GM13977 (cell line): ENCODE results near the gene PID1.

Experiments
- DNase-seq: peaks from one replicate; pipeline ENCODE4 v3.0.0; 2012; ENCODE audit warnings: low spot score
- in situ Hi-C: fragments of 300-500 bp; cut with MboI; formaldehyde crosslinking; loops from one replicate; pipeline ENCODE4 v1.12.0; 2022; ENCODE audit warnings: low sequenced_read_pairs, low pct_unique_long_range_greater_than_20kb, mixed read lengths, inconsistent platforms; ENCODE audit not compliant: unreplicated experiment
- TF ChIP-seq, protein P1 (sequence below): IDR thresholded peaks from 2 replicates; pipeline ENCODE4 v1.5.1; 2012; ENCODE audit warnings: mild to moderate bottlenecking, control low read depth; ENCODE audit not compliant: insufficient read depth; ENCODE audit errors: extremely low read depth, missing control alignments

PID1 gene

GRCh38 chr2:229088517-229088913 is 182.6 kb downstream of the PID1 start:
- no peak for DNase-seq
- in situ Hi-C loops: no loop called here
- TF ChIP-seq, protein P1, sequence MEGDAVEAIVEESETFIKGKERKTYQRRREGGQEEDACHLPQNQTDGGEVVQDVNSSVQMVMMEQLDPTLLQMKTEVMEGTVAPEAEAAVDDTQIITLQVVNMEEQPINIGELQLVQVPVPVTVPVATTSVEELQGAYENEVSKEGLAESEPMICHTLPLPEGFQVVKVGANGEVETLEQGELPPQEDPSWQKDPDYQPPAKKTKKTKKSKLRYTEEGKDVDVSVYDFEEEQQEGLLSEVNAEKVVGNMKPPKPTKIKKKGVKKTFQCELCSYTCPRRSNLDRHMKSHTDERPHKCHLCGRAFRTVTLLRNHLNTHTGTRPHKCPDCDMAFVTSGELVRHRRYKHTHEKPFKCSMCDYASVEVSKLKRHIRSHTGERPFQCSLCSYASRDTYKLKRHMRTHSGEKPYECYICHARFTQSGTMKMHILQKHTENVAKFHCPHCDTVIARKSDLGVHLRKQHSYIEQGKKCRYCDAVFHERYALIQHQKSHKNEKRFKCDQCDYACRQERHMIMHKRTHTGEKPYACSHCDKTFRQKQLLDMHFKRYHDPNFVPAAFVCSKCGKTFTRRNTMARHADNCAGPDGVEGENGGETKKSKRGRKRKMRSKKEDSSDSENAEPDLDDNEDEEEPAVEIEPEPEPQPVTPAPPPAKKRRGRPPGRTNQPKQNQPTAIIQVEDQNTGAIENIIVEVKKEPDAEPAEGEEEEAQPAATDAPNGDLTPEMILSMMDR: no peak

- in situ Hi-C loops: no loop called here
- TF ChIP-seq, protein P1: no peak
- no peak for DNase-seq
Measured at GRCh38 chr2:229087843-229088516, 183.1 kb downstream of the PID1 start.

- TF ChIP-seq, protein P1: no peak
- DNase-seq: no peak
- in situ Hi-C loops: no loop called here
Measured at GRCh38 chr2:229087267-229087666, 183.8 kb downstream of the PID1 start.

DNA sequence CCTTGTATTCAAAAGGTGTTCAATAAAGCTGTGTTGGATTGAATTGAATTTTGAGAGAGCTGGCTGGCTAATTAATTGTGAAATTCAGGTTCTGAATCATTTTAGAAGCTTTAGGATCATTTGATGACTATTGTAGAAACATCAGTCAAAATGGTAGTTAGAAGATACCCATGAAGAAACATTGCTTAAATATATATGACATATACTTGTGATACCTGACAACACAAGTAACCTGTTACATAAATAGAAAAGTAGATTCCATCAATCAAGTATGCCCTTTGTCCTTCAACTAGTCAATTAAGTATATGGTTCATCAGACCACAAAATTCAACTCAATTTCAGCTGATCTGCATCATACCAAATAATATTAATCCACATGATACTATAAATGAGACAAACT is 185.6 kb downstream of the PID1 start:
- no peak for DNase-seq
- in situ Hi-C loops: no loop called here
- TF ChIP-seq, protein P1: no peak

DNA sequence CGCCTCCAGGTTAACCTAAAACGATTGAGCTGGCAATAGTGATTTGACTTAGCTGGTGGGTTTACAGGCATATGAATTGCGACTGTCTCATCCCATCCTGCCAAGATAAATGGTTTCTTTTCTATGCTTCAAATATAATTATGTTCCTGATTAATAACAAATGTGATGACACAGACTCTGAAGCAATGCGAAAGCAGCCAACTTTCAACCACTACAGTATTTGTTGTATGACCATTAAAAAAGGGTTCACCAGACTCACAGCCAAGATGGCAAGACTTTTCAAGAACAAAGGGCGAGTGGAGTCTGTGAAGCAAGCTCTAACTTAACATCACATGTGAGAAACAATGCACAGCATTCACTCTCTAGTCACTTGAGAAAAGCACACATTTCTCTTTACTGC is 186.6 kb downstream of the PID1 start:
- in situ Hi-C loops: no loop called here
- TF ChIP-seq, protein P1: no peak
- DNase-seq: no peak

GRCh38 chr2:229083606-229084340 is 187.3 kb downstream of the PID1 start:
- TF ChIP-seq, protein P1: no peak
- in situ Hi-C loops: no loop called here
- no peak for DNase-seq
